Measurements from ENCODE around the gene ATAT1. TPM values are rescaled to one million over a fixed set of nuclear protein-coding genes. Genes with fewer than 3 reads are reported as not detected.
A peak's percentile ranks its signal among the peaks of the same experiment; 100 is the strongest.

Gene ATAT1
- total and polyA plus RNA-seq, 9 of the 15 experiments (the other 6 are each of a cell fraction or from before 2014, with no cell fraction given) = 0.65 to 5.8 (median 1.6) TPM

GRCh38 chr6:30615219-30615957 is 11.3 kb upstream of the ATAT1 start (continued):
- TF ChIP-seq MED1 (CRISPR knock-in tag; IDR thresholded peaks at IDR 0.05; ENCODE audit: borderline replicate concordance) = no peak
- TF ChIP-seq CBFA2T2 (conservative IDR thresholded peaks at IDR 0.05) = no peak
- peak; percentile 88 for TF ChIP-seq ZBTB26 (CRISPR knock-in tag; IDR thresholded peaks at IDR 0.05)
- peak; percentile 68 for TF ChIP-seq VEZF1 (CRISPR knock-in tag; IDR thresholded peaks at IDR 0.05)
- TF ChIP-seq CAMTA2 (CRISPR knock-in tag; conservative IDR thresholded peaks at IDR 0.05) = no peak; the same call in 1 of the 2 replicates
- TF ChIP-seq NCOR1 (IDR thresholded peaks at IDR 0.05) = peak; percentile 24; the same call in 1 of the 2 replicates
- TF ChIP-seq SETDB1 (IDR thresholded peaks at IDR 0.05; ENCODE audit: low read length) = no peak
- no peak for TF ChIP-seq RBM15 (IDR thresholded peaks at IDR 0.05; ENCODE audit: insufficient read depth, low read length)
- TF ChIP-seq TFAP4 (CRISPR knock-in tag; IDR thresholded peaks at IDR 0.05; ENCODE audit: borderline replicate concordance) = 0 out of 2 replicates have a peak, but pooled peaks have one; percentile 1
- TF ChIP-seq HNRNPK (IDR thresholded peaks at IDR 0.05; ENCODE audit: low read depth, low read length, poor library complexity, severe bottlenecking) = peak; percentile 77
- TF ChIP-seq HIVEP1 (CRISPR knock-in tag; IDR thresholded peaks at IDR 0.05) = 0 out of 2 replicates have a peak, but pooled peaks have one; percentile 37
- TF ChIP-seq CHD7 (IDR thresholded peaks at IDR 0.05; ENCODE audit: low read depth, low read length) = no peak

Data from K562 (cell line).